K562 (cell line): ENCODE results near the gene FBL. TPM values are rescaled to one million over a fixed set of nuclear protein-coding genes. Genes with fewer than 3 reads are reported as not detected.

Experiments
- BRD9 ChIP-seq: fragments of 450-650 bp; IDR thresholded peaks from 2 replicates; pipeline ENCODE4 v1.6.1; 2018; ENCODE audit warnings: low read depth; ENCODE audit not compliant: partially characterized antibody
- FOXA3 ChIP-seq, 2 experiments: fragments of 450-650 bp in 1 of 2; sonication (generic) in 1 of 2; formaldehyde crosslinking; IDR thresholded peaks in 1 of 2; conservative IDR thresholded peaks in 1 of 2; 2 replicates each; pipeline versions ENCODE4 v1.4.0 to v1.8.0; 2020 to 2022; ENCODE audit warnings: mild to moderate bottlenecking in 2 of 2, missing genetic modification reagents in 1 of 2
- FOXJ2 ChIP-seq: fragments of 200-800 bp; sonication (Bioruptor generic); IDR thresholded peaks from 2 replicates; pipeline ENCODE4 v1.6.1; 2016; ENCODE audit warnings: missing genetic modification characterization, missing compliant biosample characterization
- GTF2A2 ChIP-seq: IDR thresholded peaks from 2 replicates; pipeline ENCODE4 v1.6.1; 2016; ENCODE audit warnings: mild to moderate bottlenecking, missing genetic modification characterization, missing compliant biosample characterization
- NR4A1 ChIP-seq, 2 experiments: fragments of 250-450 bp in 1 of 2; fragments of 450-650 bp in 1 of 2; sonication (Bioruptor Pico) in 1 of 2; IDR thresholded peaks; 2 replicates each; pipeline versions ENCODE4 v1.4.0 to v1.6.1; 2016 to 2020; ENCODE audit warnings: mild to moderate bottlenecking in 2 of 2, missing compliant biosample characterization in 1 of 2, missing genetic modification characterization in 1 of 2, moderate library complexity in 1 of 2
- PHTF2 ChIP-seq: fragments of 250-450 bp; sonication (Bioruptor Pico); IDR thresholded peaks from 2 replicates; pipeline ENCODE4 v1.5.0; 2021; ENCODE audit warnings: mild to moderate bottlenecking
- POLR3G ChIP-seq: IDR thresholded peaks from 2 replicates; pipeline ENCODE4 v1.6.1; 2011; ENCODE audit not compliant: insufficient read length, insufficient replicate concordance; ENCODE audit errors: extremely low read depth
- SRF ChIP-seq, 2 experiments: fragments of 250-450, 450-650 bp in 1 of 2; sonication (Bioruptor Pico) in 1 of 2; sonication (generic) in 1 of 2; formaldehyde crosslinking; IDR thresholded peaks; 2 replicates each; pipeline versions ENCODE4 v1.5.0 to v1.5.1; 2020 to 2022; ENCODE audit warnings: mild to moderate bottlenecking in 1 of 2, missing genetic modification reagents in 1 of 2
- TAF15 ChIP-seq: fragments of 200-400 bp; formaldehyde crosslinking; IDR thresholded peaks from 2 replicates; pipeline ENCODE4 v1.6.1; 2017; ENCODE audit warnings: mild to moderate bottlenecking, low read depth, low read length, moderate library complexity
- TEAD4 ChIP-seq, 2 experiments: sonication (generic) in 1 of 2; formaldehyde crosslinking in 1 of 2; IDR thresholded peaks; 2 replicates each; pipeline versions ENCODE4 v1.6.1 to v1.8.0; 2012 to 2022; ENCODE audit warnings: borderline replicate concordance in 1 of 2, inconsistent platforms in 1 of 2, low read length in 1 of 2, mild to moderate bottlenecking in 1 of 2, missing genetic modification reagents in 1 of 2
- ZBTB8A ChIP-seq: fragments of 450-650 bp; IDR thresholded peaks from 2 replicates; pipeline ENCODE4 v1.6.1; 2018; ENCODE audit warnings: mild to moderate bottlenecking, moderate library complexity; ENCODE audit not compliant: partially characterized antibody
- ZNF12 ChIP-seq: sonication (generic); formaldehyde crosslinking; IDR thresholded peaks from 2 replicates; pipeline ENCODE4 v1.4.0; 2020; ENCODE audit warnings: mild to moderate bottlenecking, missing genetic modification reagents
- ZNF445 ChIP-seq: fragments of 250-450 bp; sonication (Bioruptor Pico); IDR thresholded peaks from 2 replicates; pipeline ENCODE4 v1.4.0; 2020; ENCODE audit warnings: low read depth, mild to moderate bottlenecking, moderate library complexity
- ZNF586 ChIP-seq: fragments of 450-650 bp; formaldehyde crosslinking; conservative IDR thresholded peaks from 2 replicates; pipeline ENCODE4 v1.4.0; 2020; ENCODE audit warnings: mild to moderate bottlenecking, moderate library complexity
- ZNF77 ChIP-seq: fragments of 250-450 bp; sonication (Bioruptor Pico); IDR thresholded peaks from 2 replicates; pipeline ENCODE4 v1.5.0; 2020
- polyA plus RNA-seq, 8 experiments: library from polyadenylated mRNA; depleted of rRNA in 4 of 8; stranded (reverse) in 5 of 8; unstranded in 3 of 8; fragments of >200 nt; fragmentation: Nextera tagmentation in 2 of 8; fragmentation: Illumina TruSeq in 1 of 8; extraction: Ambion mirVana in 2 of 8; extraction: Trizol in 1 of 8; gene quantifications; 2 replicates each; pipeline versions ENCODE4 v1.2.1 to v1.2.3, GENCODE V29; 2011 to 2014; ENCODE audit warnings: inconsistent platforms in 1 of 8, missing spikeins in 1 of 8
- total RNA-seq, 7 experiments: library from RNA; depleted of rRNA in 6 of 7; stranded (reverse); fragments of >200 nt in 6 of 7; fragmentation: Illumina TruSeq in 2 of 7; extraction: Trizol in 2 of 7; gene quantifications; 2 replicates each; pipeline versions ENCODE4 v1.2.1 to v1.2.3, GENCODE V29; 2011 to 2021; ENCODE audit warnings: low replicate concordance in 1 of 7
- TF ChIP-seq, protein P1 (sequence below): sonication (generic); formaldehyde crosslinking; IDR thresholded peaks from 2 replicates; pipeline ENCODE4 v1.8.0; 2023; ENCODE audit warnings: mild to moderate bottlenecking, missing genetic modification reagents
- TF ChIP-seq, protein P2 (sequence below): fragments of 250-450 bp; sonication (Bioruptor Pico); IDR thresholded peaks from 2 replicates; pipeline ENCODE4 v1.5.1; 2021; ENCODE audit warnings: mild to moderate bottlenecking

FBL gene
- total and polyA plus RNA-seq, 9 of the 15 experiments (the other 6 are each of a cell fraction or from before 2014, with no cell fraction given): 201 to 1,696 (median 696) TPM

DNA sequence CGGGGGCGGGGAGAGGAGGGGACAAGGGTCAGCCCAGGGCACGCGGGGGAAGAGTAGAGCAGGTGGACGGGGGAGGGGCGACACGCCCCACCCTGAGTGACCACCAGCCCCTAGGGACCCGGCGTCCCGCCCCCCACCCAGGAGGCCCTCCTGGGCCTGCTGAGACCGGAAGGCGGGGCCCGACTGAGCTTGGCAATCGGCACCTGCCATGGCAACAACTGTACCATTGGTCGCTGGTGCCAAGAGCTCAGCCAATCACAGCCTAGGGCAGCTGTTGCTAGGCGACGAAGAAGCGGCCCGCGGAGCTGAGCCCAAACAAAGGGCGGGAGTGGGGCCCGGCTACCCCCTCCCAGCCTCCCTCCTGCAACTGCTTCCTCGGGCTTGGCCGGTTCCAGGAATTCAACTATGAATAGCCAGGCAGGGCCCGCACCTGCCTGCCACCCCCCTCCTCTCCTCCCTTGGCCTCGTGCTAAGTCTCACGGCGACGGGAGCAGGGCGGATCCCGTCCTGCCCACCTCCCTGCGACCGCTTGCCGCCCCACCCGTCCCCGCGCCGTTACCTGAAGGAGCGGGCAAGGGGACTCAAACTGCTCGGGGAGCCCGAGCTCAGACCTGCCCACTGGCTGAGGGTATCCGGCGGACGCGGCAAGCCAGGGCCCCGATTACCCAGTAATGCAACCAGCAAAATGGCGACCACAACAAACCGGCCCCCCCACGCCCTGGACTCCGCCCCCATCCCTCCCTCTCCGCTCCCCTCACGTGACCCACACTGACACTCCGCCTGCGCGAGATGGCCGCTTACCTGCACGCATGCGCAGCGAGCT lies 12.5 kb downstream of the FBL start, which contains the start of gene DYRK1B (continued):
- TF ChIP-seq, protein P1, sequence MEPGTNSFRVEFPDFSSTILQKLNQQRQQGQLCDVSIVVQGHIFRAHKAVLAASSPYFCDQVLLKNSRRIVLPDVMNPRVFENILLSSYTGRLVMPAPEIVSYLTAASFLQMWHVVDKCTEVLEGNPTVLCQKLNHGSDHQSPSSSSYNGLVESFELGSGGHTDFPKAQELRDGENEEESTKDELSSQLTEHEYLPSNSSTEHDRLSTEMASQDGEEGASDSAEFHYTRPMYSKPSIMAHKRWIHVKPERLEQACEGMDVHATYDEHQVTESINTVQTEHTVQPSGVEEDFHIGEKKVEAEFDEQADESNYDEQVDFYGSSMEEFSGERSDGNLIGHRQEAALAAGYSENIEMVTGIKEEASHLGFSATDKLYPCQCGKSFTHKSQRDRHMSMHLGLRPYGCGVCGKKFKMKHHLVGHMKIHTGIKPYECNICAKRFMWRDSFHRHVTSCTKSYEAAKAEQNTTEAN (CRISPR knock-in tag): no peak
- TF ChIP-seq TAF15: no peak
- TF ChIP-seq BRD9: no peak
- TF ChIP-seq TEAD4 (IDR thresholded peaks at IDR 0.05; ENCODE audit: low read length): peak; percentile 28
- TF ChIP-seq TEAD4 (CRISPR knock-in tag; IDR thresholded peaks at IDR 0.05; ENCODE audit: borderline replicate concordance): no peak
- TF ChIP-seq POLR3G: no peak
- no peak for TF ChIP-seq FOXA3 (CRISPR knock-in tag; conservative IDR thresholded peaks at IDR 0.05 in 1 of 2, IDR thresholded peaks at IDR 0.05 in 1 of 2)
- TF ChIP-seq SRF (CRISPR knock-in tag; IDR thresholded peaks at IDR 0.05): peak in 1 of 2 experiments; percentile 28; a peak in 1 of 4 replicates
- no peak for TF ChIP-seq ZBTB8A
- TF ChIP-seq GTF2A2 (tag): no peak
- TF ChIP-seq ZNF77 (CRISPR knock-in tag): no peak
- TF ChIP-seq FOXJ2 (tag): peak; percentile 92
- TF ChIP-seq NR4A1 (CRISPR knock-in tag; IDR thresholded peaks at IDR 0.05): no peak
- TF ChIP-seq NR4A1 (tag; IDR thresholded peaks at IDR 0.05): 0 out of 2 replicates have a peak, but pooled peaks have one; percentile 24
- no peak for TF ChIP-seq PHTF2 (CRISPR knock-in tag)
- TF ChIP-seq ZNF586 (CRISPR knock-in tag): peak; percentile 51; the same call in 1 of the 2 replicates
- TF ChIP-seq, protein P2, sequence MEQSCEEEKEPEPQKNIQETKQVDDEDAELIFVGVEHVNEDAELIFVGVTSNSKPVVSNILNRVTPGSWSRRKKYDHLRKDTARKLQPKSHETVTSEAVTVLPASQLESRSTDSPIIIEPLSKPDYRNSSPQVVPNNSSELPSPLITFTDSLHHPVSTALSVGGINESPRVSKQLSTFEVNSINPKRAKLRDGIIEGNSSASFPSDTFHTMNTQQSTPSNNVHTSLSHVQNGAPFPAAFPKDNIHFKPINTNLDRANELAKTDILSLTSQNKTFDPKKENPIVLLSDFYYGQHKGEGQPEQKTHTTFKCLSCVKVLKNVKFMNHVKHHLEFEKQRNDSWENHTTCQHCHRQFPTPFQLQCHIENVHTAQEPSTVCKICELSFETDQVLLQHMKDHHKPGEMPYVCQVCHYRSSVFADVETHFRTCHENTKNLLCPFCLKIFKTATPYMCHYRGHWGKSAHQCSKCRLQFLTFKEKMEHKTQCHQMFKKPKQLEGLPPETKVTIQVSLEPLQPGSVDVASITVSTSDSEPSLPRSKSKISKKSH (CRISPR knock-in tag): no peak
- TF ChIP-seq ZNF12 (CRISPR knock-in tag): no peak
- no peak for TF ChIP-seq ZNF445 (CRISPR knock-in tag)
